HepG2 (cell line): ENCODE measurements around the gene CCDC148. TPM values are rescaled to one million over a fixed set of nuclear protein-coding genes. Genes with fewer than 3 reads are reported as not detected.
A peak's percentile ranks its signal among the peaks of the same experiment; 100 is the strongest.

ENCODE experiments used
- MBD4 ChIP-seq: IDR thresholded peaks from 2 replicates; pipeline ENCODE4 v1.6.1; 2012; ENCODE audit warnings: low read length, inconsistent platforms, borderline replicate concordance
- NRL ChIP-seq: sonication (generic); formaldehyde crosslinking; IDR thresholded peaks from 2 replicates; pipeline ENCODE4 v1.5.0; 2020; ENCODE audit warnings: missing genetic modification reagents, mild to moderate bottlenecking, moderate library complexity, borderline replicate concordance
- SMAD9 ChIP-seq: sonication (generic); formaldehyde crosslinking; IDR thresholded peaks from 2 replicates; pipeline ENCODE4 v1.5.1; 2020; ENCODE audit warnings: mild to moderate bottlenecking, missing genetic modification reagents
- ZNF205 ChIP-seq: IDR thresholded peaks from 2 replicates; pipeline ENCODE4 v1.6.1; 2018; ENCODE audit warnings: missing biosample characterization, missing genetic modification reagents
- ZNF235 ChIP-seq: sonication (generic); formaldehyde crosslinking; IDR thresholded peaks from 2 replicates; pipeline ENCODE4 v1.8.1; 2023; ENCODE audit warnings: mild to moderate bottlenecking, missing genetic modification reagents, borderline replicate concordance
- ZNF780A ChIP-seq: sonication (generic); formaldehyde crosslinking; IDR thresholded peaks from 2 replicates; pipeline ENCODE4 v1.8.0; 2022; ENCODE audit warnings: mild to moderate bottlenecking, missing genetic modification reagents, moderate library complexity
- polyA plus RNA-seq, 8 experiments: library from polyadenylated mRNA; depleted of rRNA in 3 of 8; stranded (reverse) in 7 of 8; unstranded in 1 of 8; fragments of >200 nt; fragmentation: Illumina TruSeq in 4 of 8; extraction: Trizol in 4 of 8; gene quantifications; 2 replicates each; pipeline versions ENCODE4 v1.2.1 to v1.2.3, GENCODE V29; 2011 to 2016; ENCODE audit warnings: low read depth in 4 of 8, missing spikeins in 1 of 8, mixed read lengths in 1 of 8; ENCODE audit not compliant: insufficient read depth in 1 of 8
- total RNA-seq, 5 experiments: library from RNA; depleted of rRNA; stranded (reverse); fragments of >200 nt; fragmentation: Illumina TruSeq; extraction: Trizol; gene quantifications; 2 replicates each; pipeline ENCODE4 v1.2.3, GENCODE V29; 2016; ENCODE audit warnings: low read depth in 1 of 5
- TF ChIP-seq, protein P1 (sequence below): sonication (generic); formaldehyde crosslinking; conservative IDR thresholded peaks from 2 replicates; pipeline ENCODE4 v1.5.0; 2020; ENCODE audit warnings: missing genetic modification reagents
- TF ChIP-seq, protein P2 (sequence below): sonication (generic); formaldehyde crosslinking; IDR thresholded peaks from 2 replicates; pipeline ENCODE4 v1.4.0; 2020; ENCODE audit warnings: missing genetic modification reagents
- TF ChIP-seq, protein P3 (sequence below): sonication (generic); formaldehyde crosslinking; IDR thresholded peaks from 2 replicates; pipeline ENCODE4 v1.4.0; 2020; ENCODE audit warnings: mild to moderate bottlenecking, low read depth, missing genetic modification reagents
- TF ChIP-seq, protein P4 (sequence below): sonication (generic); formaldehyde crosslinking; IDR thresholded peaks from 2 replicates; pipeline ENCODE4 v1.4.0; 2020; ENCODE audit warnings: missing genetic modification reagents, borderline replicate concordance
- TF ChIP-seq, protein P5 (sequence below): IDR thresholded peaks from 2 replicates; pipeline ENCODE4 v1.6.1; 2016; ENCODE audit warnings: missing biosample characterization, missing genetic modification reagents, low read depth
- TF ChIP-seq, protein P6 (sequence below): sonication (generic); formaldehyde crosslinking; IDR thresholded peaks from 2 replicates; pipeline ENCODE4 v1.5.0; 2020; ENCODE audit warnings: missing genetic modification reagents, mild to moderate bottlenecking, borderline replicate concordance
- TF ChIP-seq, protein P7 (sequence below): sonication (generic); formaldehyde crosslinking; IDR thresholded peaks from 2 replicates; pipeline ENCODE4 v1.8.1; 2022; ENCODE audit warnings: mild to moderate bottlenecking, missing genetic modification reagents

CCDC148 gene
- total and polyA plus RNA-seq, 2 of the 13 experiments (the other 11 are each of a cell fraction or from before 2014, with no cell fraction given) = 0.30 to 0.49 TPM

DNA sequence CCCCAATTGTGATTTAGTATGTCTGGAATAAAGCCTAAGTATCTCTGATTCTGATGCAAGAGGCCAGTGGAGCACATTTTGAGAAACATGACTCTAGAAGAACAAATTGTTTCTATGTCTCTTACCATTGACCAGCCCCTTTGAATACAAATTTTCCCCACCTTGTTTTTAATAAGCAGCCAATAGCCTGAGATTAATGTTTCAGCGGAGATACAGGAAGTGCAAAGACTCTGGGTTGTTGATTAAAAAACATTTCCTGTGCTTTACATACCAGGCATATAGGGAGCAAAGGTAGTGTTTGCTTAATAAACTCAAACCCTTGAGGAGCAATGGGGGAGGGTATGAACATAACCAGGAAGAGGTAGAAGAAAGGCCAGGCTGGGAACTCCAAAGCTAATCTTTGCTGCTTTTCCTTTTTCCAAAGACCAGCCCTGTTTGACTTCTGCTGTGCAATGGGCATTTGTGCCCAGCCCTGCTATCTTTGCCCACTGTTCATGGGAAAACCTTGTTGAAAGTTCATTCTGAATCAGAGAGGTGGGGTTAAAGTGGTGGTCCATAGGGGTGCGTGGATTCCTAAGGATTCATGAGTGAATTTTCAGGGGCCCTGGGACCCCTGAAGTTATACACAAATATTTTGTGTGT, 325.6 kb downstream of the CCDC148 start (continued):
- TF ChIP-seq, protein P1, sequence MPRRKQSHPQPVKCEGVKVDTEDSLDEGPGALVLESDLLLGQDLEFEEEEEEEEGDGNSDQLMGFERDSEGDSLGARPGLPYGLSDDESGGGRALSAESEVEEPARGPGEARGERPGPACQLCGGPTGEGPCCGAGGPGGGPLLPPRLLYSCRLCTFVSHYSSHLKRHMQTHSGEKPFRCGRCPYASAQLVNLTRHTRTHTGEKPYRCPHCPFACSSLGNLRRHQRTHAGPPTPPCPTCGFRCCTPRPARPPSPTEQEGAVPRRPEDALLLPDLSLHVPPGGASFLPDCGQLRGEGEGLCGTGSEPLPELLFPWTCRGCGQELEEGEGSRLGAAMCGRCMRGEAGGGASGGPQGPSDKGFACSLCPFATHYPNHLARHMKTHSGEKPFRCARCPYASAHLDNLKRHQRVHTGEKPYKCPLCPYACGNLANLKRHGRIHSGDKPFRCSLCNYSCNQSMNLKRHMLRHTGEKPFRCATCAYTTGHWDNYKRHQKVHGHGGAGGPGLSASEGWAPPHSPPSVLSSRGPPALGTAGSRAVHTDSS = no peak
- TF ChIP-seq SMAD9 = no peak
- TF ChIP-seq, protein P2, sequence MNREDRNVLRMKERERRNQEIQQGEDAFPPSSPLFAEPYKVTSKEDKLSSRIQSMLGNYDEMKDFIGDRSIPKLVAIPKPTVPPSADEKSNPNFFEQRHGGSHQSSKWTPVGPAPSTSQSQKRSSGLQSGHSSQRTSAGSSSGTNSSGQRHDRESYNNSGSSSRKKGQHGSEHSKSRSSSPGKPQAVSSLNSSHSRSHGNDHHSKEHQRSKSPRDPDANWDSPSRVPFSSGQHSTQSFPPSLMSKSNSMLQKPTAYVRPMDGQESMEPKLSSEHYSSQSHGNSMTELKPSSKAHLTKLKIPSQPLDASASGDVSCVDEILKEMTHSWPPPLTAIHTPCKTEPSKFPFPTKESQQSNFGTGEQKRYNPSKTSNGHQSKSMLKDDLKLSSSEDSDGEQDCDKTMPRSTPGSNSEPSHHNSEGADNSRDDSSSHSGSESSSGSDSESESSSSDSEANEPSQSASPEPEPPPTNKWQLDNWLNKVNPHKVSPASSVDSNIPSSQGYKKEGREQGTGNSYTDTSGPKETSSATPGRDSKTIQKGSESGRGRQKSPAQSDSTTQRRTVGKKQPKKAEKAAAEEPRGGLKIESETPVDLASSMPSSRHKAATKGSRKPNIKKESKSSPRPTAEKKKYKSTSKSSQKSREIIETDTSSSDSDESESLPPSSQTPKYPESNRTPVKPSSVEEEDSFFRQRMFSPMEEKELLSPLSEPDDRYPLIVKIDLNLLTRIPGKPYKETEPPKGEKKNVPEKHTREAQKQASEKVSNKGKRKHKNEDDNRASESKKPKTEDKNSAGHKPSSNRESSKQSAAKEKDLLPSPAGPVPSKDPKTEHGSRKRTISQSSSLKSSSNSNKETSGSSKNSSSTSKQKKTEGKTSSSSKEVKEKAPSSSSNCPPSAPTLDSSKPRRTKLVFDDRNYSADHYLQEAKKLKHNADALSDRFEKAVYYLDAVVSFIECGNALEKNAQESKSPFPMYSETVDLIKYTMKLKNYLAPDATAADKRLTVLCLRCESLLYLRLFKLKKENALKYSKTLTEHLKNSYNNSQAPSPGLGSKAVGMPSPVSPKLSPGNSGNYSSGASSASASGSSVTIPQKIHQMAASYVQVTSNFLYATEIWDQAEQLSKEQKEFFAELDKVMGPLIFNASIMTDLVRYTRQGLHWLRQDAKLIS (CRISPR knock-in tag) = peak; percentile 25; the same call in 1 of the 2 replicates
- TF ChIP-seq, protein P3, sequence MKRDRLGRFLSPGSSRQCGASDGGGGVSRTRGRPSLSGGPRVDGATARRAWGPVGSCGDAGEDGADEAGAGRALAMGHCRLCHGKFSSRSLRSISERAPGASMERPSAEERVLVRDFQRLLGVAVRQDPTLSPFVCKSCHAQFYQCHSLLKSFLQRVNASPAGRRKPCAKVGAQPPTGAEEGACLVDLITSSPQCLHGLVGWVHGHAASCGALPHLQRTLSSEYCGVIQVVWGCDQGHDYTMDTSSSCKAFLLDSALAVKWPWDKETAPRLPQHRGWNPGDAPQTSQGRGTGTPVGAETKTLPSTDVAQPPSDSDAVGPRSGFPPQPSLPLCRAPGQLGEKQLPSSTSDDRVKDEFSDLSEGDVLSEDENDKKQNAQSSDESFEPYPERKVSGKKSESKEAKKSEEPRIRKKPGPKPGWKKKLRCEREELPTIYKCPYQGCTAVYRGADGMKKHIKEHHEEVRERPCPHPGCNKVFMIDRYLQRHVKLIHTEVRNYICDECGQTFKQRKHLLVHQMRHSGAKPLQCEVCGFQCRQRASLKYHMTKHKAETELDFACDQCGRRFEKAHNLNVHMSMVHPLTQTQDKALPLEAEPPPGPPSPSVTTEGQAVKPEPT (CRISPR knock-in tag) = no peak
- TF ChIP-seq MBD4 = peak; percentile 83; the same call in 1 of the 2 replicates
- TF ChIP-seq, protein P4, sequence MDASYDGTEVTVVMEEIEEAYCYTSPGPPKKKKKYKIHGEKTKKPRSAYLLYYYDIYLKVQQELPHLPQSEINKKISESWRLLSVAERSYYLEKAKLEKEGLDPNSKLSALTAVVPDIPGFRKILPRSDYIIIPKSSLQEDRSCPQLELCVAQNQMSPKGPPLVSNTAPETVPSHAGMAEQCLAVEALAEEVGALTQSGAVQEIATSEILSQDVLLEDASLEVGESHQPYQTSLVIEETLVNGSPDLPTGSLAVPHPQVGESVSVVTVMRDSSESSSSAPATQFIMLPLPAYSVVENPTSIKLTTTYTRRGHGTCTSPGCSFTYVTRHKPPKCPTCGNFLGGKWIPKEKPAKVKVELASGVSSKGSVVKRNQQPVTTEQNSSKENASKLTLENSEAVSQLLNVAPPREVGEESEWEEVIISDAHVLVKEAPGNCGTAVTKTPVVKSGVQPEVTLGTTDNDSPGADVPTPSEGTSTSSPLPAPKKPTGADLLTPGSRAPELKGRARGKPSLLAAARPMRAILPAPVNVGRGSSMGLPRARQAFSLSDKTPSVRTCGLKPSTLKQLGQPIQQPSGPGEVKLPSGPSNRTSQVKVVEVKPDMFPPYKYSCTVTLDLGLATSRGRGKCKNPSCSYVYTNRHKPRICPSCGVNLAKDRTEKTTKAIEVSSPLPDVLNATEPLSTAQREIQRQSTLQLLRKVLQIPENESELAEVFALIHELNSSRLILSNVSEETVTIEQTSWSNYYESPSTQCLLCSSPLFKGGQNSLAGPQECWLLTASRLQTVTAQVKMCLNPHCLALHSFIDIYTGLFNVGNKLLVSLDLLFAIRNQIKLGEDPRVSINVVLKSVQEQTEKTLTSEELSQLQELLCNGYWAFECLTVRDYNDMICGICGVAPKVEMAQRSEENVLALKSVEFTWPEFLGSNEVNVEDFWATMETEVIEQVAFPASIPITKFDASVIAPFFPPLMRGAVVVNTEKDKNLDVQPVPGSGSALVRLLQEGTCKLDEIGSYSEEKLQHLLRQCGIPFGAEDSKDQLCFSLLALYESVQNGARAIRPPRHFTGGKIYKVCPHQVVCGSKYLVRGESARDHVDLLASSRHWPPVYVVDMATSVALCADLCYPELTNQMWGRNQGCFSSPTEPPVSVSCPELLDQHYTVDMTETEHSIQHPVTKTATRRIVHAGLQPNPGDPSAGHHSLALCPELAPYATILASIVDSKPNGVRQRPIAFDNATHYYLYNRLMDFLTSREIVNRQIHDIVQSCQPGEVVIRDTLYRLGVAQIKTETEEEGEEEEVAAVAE (CRISPR knock-in tag) = peak; percentile 92
- TF ChIP-seq, protein P5, sequence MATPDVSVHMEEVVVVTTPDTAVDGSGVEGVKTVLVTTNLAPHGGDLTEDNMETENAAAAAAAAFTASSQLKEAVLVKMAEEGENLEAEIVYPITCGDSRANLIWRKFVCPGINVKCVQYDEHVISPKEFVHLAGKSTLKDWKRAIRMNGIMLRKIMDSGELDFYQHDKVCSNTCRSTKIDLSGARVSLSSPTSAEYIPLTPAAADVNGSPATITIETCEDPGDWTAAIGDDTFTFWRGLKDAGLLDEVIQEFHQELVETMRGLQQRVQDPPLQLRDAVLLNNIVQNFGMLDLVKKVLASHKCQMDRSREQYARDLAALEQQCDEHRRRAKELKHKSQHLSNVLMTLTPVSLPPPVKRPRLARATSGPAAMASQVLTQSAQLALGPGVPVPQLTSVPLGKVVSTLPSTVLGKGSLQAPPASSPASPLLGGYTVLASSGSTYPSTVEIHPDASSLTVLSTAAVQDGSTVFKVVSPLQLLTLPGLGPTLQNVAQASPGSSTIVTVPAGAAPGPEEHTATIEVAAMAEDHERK (CRISPR knock-in tag) = no peak
- TF ChIP-seq ZNF780A = no peak
- no peak for TF ChIP-seq ZNF205 (CRISPR knock-in tag)
- TF ChIP-seq, protein P6, sequence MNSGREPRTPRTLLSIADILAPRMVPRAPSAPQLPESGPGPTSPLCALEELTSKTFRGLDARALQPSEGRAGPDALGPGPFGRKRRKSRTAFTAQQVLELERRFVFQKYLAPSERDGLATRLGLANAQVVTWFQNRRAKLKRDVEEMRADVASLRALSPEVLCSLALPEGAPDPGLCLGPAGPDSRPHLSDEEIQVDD = no peak
- TF ChIP-seq ZNF235 (CRISPR knock-in tag) = no peak
- TF ChIP-seq, protein P7, sequence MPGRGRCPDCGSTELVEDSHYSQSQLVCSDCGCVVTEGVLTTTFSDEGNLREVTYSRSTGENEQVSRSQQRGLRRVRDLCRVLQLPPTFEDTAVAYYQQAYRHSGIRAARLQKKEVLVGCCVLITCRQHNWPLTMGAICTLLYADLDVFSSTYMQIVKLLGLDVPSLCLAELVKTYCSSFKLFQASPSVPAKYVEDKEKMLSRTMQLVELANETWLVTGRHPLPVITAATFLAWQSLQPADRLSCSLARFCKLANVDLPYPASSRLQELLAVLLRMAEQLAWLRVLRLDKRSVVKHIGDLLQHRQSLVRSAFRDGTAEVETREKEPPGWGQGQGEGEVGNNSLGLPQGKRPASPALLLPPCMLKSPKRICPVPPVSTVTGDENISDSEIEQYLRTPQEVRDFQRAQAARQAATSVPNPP (CRISPR knock-in tag) = no peak
- no peak for TF ChIP-seq NRL
